WI38 (cell line): ENCODE results near the gene SERINC5.

Source experiments
- H3K4me3 ChIP-seq: 2 replicates; pipeline ENCODE4 v1.5.1; 2011; ENCODE audit warnings: low read depth, mild to moderate bottlenecking, control low read depth, low read length
- CTCF ChIP-seq: IDR thresholded peaks from 2 replicates; pipeline ENCODE4 v1.5.1; 2012; ENCODE audit warnings: low read depth, mild to moderate bottlenecking, control low read depth, low read length

SERINC5 gene

GRCh38 chr5:80181618-80182211, 74.1 kb downstream of the SERINC5 start:
- H3K4me3 ChIP-seq, result no peak overlapping the region
- no peak for TF ChIP-seq CTCF

- H3K4me3 ChIP-seq, result no peak overlapping the region
- no peak for TF ChIP-seq CTCF
Observed at GRCh38 chr5:80177236-80177635, 78.6 kb downstream of the SERINC5 start.

- TF ChIP-seq CTCF, result no peak
- no peak overlapping the region for H3K4me3 ChIP-seq
Observed at GRCh38 chr5:80175337-80175736, 80.5 kb downstream of the SERINC5 start.

GRCh38 chr5:80174790-80175189, 81.1 kb downstream of the SERINC5 start:
- no peak overlapping the region for H3K4me3 ChIP-seq
- no peak for TF ChIP-seq CTCF

- H3K4me3 ChIP-seq, result no peak overlapping the region
Observed at GRCh38 chr5:80172067-80172695, 83.7 kb downstream of the SERINC5 start.

GRCh38 chr5:80170117-80170535, 85.7 kb downstream of the SERINC5 start:
- no peak overlapping the region for H3K4me3 ChIP-seq
- TF ChIP-seq CTCF, result no peak

More at GRCh38 chr5:80172067-80172695, 83.7 kb downstream of the SERINC5 start:
- TF ChIP-seq CTCF, result no peak

- no peak for TF ChIP-seq CTCF
- no peak overlapping the region for H3K4me3 ChIP-seq
Observed at GRCh38 chr5:80168388-80169028, 87.3 kb downstream of the SERINC5 start.
